SH-SY5Y (cell line): Measurements from ENCODE around the gene PNPO.

Experiments
- GATA2 ChIP-seq: IDR thresholded peaks from 2 replicates; pipeline ENCODE4 v1.6.1; 2011; ENCODE audit warnings: mild to moderate bottlenecking, low read depth, low read length
- GATA3 ChIP-seq: IDR thresholded peaks from 2 replicates; pipeline ENCODE4 v1.6.1; 2011; ENCODE audit warnings: low read depth, mild to moderate bottlenecking, low read length, moderate library complexity

The PNPO gene

DNA sequence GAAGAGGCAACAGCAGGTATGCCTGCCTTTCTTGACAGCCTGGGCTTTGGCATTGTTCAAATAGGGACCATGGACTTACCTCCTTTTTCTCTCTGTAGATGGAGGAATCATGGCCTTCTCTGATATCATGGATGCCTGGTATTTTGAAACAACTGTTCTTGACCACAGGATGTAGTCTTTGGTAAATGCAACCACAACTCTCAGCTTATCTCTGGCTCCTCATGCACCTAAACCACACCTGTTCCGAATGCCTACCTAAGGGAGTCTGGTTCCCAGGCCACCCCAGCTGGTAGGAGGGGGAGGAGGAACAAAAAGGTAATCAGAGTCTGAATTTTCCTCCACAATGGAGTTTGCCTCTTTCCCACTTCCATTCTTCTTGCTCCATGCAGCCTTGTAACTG, 48.3 kb downstream of the PNPO start:
- TF ChIP-seq GATA3, result no peak
- no peak for TF ChIP-seq GATA2

- TF ChIP-seq GATA3 (no peak), GATA2 (no peak)
Measured at GRCh38 chr17:47990962-47991731, 49.8 kb downstream of the PNPO start.

- no peak for TF ChIP-seq GATA3
- TF ChIP-seq GATA2, result no peak
Measured at GRCh38 chr17:47992216-47992615, 50.8 kb downstream of the PNPO start.

- TF ChIP-seq GATA2, result no peak
- no peak for TF ChIP-seq GATA3
Measured at GRCh38 chr17:47993031-47993564, 51.7 kb downstream of the PNPO start.

DNA sequence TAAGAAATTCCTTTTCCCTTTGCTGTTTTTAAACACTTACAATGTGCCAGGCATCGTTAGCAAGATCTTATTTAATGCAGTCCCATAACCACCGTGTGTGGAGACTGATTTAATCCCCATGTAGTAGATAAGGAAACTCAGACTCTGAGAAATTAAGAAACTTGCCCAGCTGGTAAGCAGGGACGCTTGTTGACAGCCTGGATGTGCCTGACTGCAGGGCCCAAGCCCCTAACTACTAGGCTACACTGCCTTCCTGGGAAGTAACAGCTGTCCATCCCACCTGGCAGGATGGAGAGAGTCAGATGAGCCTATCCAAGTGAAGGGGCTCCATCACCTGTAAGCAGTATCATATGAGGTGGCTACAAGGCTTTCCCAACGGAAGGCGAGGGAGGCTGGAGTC, 52.6 kb downstream of the PNPO start:
- TF ChIP-seq GATA3 (no peak), GATA2 (no peak)

DNA sequence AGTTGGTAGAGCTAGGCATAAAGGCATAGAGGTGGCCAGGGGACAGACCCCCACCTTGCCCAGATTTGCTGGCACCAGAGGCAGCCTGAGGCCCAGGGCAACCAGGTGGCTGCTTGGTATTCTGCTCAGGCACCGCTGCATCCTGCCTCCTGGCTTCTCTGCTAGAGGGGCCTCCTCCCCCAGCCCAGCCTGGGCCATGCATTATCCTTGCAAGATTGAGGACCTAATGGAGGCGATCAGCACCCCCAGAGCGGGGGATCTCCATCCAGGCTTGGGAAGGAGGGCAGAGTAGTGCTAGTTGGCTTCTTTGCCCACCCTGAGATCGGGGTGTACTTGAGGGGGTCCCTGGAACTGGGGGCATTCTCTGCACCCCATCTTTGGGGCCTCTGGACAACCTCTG, 53.4 kb downstream of the PNPO start:
- no peak for TF ChIP-seq GATA2
- no peak for TF ChIP-seq GATA3

DNA sequence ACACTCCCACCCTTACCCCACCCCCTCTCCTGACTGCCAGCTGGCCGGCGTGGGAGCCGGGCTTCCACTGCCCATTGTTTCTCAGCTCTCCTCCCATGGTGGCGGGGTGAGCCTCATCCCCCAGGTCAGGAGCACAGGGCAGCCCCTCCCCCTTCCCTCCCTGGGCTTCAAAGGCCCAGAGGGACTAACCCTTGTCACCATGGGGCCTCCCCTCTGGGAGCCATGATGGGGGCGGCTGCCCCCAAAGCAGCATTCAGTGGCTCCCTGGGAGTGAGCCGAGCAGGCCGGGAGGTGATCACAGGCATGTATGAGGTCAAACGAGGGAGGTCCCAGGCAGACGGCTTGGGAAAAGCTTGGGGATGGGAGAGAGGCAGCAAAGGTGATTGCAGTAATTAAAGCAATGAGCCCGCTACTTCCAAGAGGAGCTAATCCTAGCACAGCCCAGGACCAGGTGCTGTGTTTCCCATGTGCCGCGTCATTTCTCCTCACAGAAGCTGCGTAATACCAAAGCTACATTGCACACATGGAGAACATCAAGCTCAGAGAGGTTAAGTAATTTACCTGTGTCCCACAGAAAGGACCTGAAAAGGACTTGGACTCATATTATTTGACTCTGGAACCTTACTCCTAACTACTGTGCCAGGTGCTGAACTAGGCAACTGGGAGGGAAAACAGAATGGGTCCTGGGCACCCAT, 54.0 kb downstream of the PNPO start:
- TF ChIP-seq GATA3, result no peak
- TF ChIP-seq GATA2, result no peak

GRCh38 chr17:47996201-47996600, 54.8 kb downstream of the PNPO start:
- TF ChIP-seq GATA2 (peak; percentile 88), GATA3 (no peak)

GRCh38 chr17:47997586-47997985, 56.2 kb downstream of the PNPO start:
- no peak for TF ChIP-seq GATA3
- no peak for TF ChIP-seq GATA2

DNA sequence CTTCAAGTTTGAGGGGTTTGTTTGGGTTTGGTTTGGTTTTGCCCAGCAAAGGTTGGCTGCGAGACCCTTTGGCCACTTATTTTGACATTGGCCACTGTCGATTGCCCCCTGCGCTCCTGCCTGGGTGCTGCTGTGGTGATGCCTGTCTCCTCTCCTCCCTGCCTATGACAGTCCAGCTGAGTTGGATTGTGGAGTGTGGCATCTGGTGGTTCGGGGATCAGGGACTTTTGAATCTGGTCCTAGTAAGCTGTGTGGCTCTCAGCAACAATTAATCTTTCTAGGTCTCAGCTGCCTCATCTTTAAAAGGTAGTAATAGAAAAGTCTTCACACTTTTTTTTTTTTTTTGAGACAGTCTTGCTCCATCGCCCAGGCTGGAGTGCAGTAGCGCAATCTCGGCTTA, 56.7 kb downstream of the PNPO start:
- TF ChIP-seq GATA2 (no peak), GATA3 (no peak)
